ENCODE measurements around the gene ZNRF3.

ZNRF3 gene

GRCh38 chr22:28969401-28970168, 86.2 kb downstream of the ZNRF3 start:
- in situ Hi-C loops (cut with MboI; ENCODE audit: low pct_unique_long_range_greater_than_20kb, low sequenced_read_pairs): no loop called here
- DNase-seq: no peak

- DNase-seq: no peak
- in situ Hi-C loops (cut with MboI; ENCODE audit: low pct_unique_long_range_greater_than_20kb, low sequenced_read_pairs): no loop called here
These were observed 90.0 kb downstream of the ZNRF3 start for GRCh38 chr22:28973352-28973751.

- DNase-seq: no peak
- in situ Hi-C loops (cut with MboI; ENCODE audit: low pct_unique_long_range_greater_than_20kb, low sequenced_read_pairs): no loop called here
These were observed 93.7 kb downstream of the ZNRF3 start for GRCh38 chr22:28977060-28977459.

- DNase-seq: no peak
- in situ Hi-C loops (cut with MboI; ENCODE audit: low pct_unique_long_range_greater_than_20kb, low sequenced_read_pairs): no loop called here
These were observed 94.2 kb downstream of the ZNRF3 start for GRCh38 chr22:28977481-28977971.

GRCh38 chr22:28978158-28978557, 94.8 kb downstream of the ZNRF3 start:
- no peak for DNase-seq
- in situ Hi-C loops (cut with MboI; ENCODE audit: low pct_unique_long_range_greater_than_20kb, low sequenced_read_pairs): no loop called here

- in situ Hi-C loops (cut with MboI; ENCODE audit: low pct_unique_long_range_greater_than_20kb, low sequenced_read_pairs): no loop called here
- DNase-seq: no peak
These were observed 95.8 kb downstream of the ZNRF3 start for GRCh38 chr22:28978863-28979796.

GRCh38 chr22:28980326-28980725, 97.0 kb downstream of the ZNRF3 start:
- in situ Hi-C loops (cut with MboI; ENCODE audit: low pct_unique_long_range_greater_than_20kb, low sequenced_read_pairs): no loop called here
- no peak for DNase-seq

- in situ Hi-C loops (cut with MboI; ENCODE audit: low pct_unique_long_range_greater_than_20kb, low sequenced_read_pairs): no loop called here
- DNase-seq: no peak
These were observed 98.6 kb downstream of the ZNRF3 start for GRCh38 chr22:28981818-28982499.

GRCh38 chr22:28983190-28983589, 99.8 kb downstream of the ZNRF3 start:
- DNase-seq: no peak
- in situ Hi-C loops (cut with MboI; ENCODE audit: low pct_unique_long_range_greater_than_20kb, low sequenced_read_pairs): no loop called here

GRCh38 chr22:28983788-28984441, 100.5 kb downstream of the ZNRF3 start:
- in situ Hi-C loops (cut with MboI; ENCODE audit: low pct_unique_long_range_greater_than_20kb, low sequenced_read_pairs): no loop called here
- no peak for DNase-seq

- in situ Hi-C loops (cut with MboI; ENCODE audit: low pct_unique_long_range_greater_than_20kb, low sequenced_read_pairs): no loop called here
- DNase-seq: no peak
These were observed 101.2 kb downstream of the ZNRF3 start for GRCh38 chr22:28984482-28985158.

- no peak for DNase-seq
- in situ Hi-C loops (cut with MboI; ENCODE audit: low pct_unique_long_range_greater_than_20kb, low sequenced_read_pairs): no loop called here
These were observed 102.4 kb downstream of the ZNRF3 start for GRCh38 chr22:28985581-28986290.

GRCh38 chr22:28986366-28986765, 103.0 kb downstream of the ZNRF3 start:
- in situ Hi-C loops (cut with MboI; ENCODE audit: low pct_unique_long_range_greater_than_20kb, low sequenced_read_pairs): no loop called here
- no peak for DNase-seq

GRCh38 chr22:28988457-28988856, 105.1 kb downstream of the ZNRF3 start:
- in situ Hi-C loops (cut with MboI; ENCODE audit: low pct_unique_long_range_greater_than_20kb, low sequenced_read_pairs): no loop called here
- DNase-seq: no peak

GRCh38 chr22:28989035-28989464, 105.7 kb downstream of the ZNRF3 start:
- DNase-seq: no peak
- in situ Hi-C loops (cut with MboI; ENCODE audit: low pct_unique_long_range_greater_than_20kb, low sequenced_read_pairs): no loop called here

- DNase-seq: no peak
- in situ Hi-C loops (cut with MboI; ENCODE audit: low pct_unique_long_range_greater_than_20kb, low sequenced_read_pairs): no loop called here
These were observed 106.1 kb downstream of the ZNRF3 start for GRCh38 chr22:28989484-28989883.

- no peak for DNase-seq
- in situ Hi-C loops (cut with MboI; ENCODE audit: low pct_unique_long_range_greater_than_20kb, low sequenced_read_pairs): no loop called here
These were observed 106.5 kb downstream of the ZNRF3 start for GRCh38 chr22:28989912-28990311.
